ENCODE results near the gene TMEM88.

TMEM88 gene

GRCh38 chr17:7840875-7841274, 14.0 kb upstream of the TMEM88 start:
- H3K23ac ChIP-seq (ENCODE audit: low read length), result no peak overlapping the region
- no peak overlapping the region for H4K5ac ChIP-seq (ENCODE audit: low read length)
- H3K4ac ChIP-seq (ENCODE audit: low read depth, low read length), result no peak overlapping the region
- H3K18ac ChIP-seq (ENCODE audit: low read length), result no peak overlapping the region
- peak overlapping the region; percentile 96 for H3K56ac ChIP-seq (ENCODE audit: low read length)
- no peak overlapping the region for H3K27ac ChIP-seq (ENCODE audit: low read depth, low read length)
- H3K36me3 ChIP-seq (ENCODE audit: control insufficient read depth, insufficient read depth, low read length), result no peaks in the 10 kb centered on the region
- H2AK5ac ChIP-seq (ENCODE audit: low read length), result no peak overlapping the region
- no peaks in the 10 kb centered on the region for H3K79me1 ChIP-seq (ENCODE audit: low read length)
- no peak overlapping the region for H3K4me3 ChIP-seq (ENCODE audit: low read length)
- H3K4me2 ChIP-seq (ENCODE audit: low read length), result no peak overlapping the region
- no peak overlapping the region for H4K8ac ChIP-seq (ENCODE audit: low read depth, low read length)
- H3K79me2 ChIP-seq (ENCODE audit: control insufficient read depth, insufficient read depth, low read length), result no peaks in the 10 kb centered on the region
- WGBS (ENCODE audit: extremely low coverage, insufficient coverage, low lambda C conversion rate), result no CpG with 5 or more reads among the region's 1 CpG
- DNase-seq, result no peak
- no peak overlapping the region for H2BK120ac ChIP-seq (ENCODE audit: low read depth, low read length)
- peaks cover 8% of the 10 kb centered on the region for H3K4me1 ChIP-seq (ENCODE audit: control insufficient read depth, low read depth, low read length)
- no peaks in the 10 kb centered on the region for H3K27me3 ChIP-seq (ENCODE audit: insufficient read depth, low read length, poor library complexity)
- H2BK5ac ChIP-seq (ENCODE audit: low read length), result no peak overlapping the region
- H3K9ac ChIP-seq (ENCODE audit: low read length), result peak overlapping the region; percentile 97
- no peak overlapping the region for H2BK15ac ChIP-seq (replicated peaks; ENCODE audit: low read depth)

DNA sequence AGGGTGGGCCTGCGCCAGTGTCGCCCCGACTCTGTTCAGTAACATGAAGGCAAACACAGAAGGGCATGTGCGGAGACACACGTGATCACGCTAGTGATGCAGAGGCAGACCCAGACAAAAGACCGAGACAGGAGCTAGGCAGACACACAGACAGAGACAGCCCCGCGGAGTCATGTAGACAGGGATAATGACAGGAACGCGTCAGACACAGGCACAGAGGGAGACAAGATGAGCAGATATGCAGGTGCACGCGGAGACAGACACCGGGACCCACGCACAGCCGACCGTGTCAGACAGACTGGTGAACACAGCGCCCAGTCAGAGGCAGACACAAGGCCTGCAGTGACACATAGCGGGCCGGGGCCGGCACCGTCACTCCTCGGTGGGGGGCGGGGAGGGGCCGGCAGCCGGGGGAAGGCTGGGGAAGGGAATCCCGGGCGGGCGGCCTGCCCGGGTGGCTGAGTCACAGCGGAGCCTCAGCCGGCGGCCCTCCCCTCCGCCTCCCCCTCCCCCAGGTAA, 13.4 kb upstream of the TMEM88 start:
- Histone ChIP-seq H3K27ac (ENCODE audit: low read depth, low read length) (peak overlapping the region; percentile 95), H3K18ac (ENCODE audit: low read length) (peak overlapping the region; percentile 88), H3K4ac (ENCODE audit: low read depth, low read length) (no peak overlapping the region), H3K27me3 (ENCODE audit: insufficient read depth, low read length, poor library complexity) (no peaks in the 10 kb centered on the region), H3K23ac (ENCODE audit: low read length) (no peak overlapping the region), H3K4me2 (ENCODE audit: low read length) (peak overlapping the region; percentile 87), H3K9ac (ENCODE audit: low read length) (peak overlapping the region; percentile 97), H4K5ac (ENCODE audit: low read length) (no peak overlapping the region), H3K4me3 (ENCODE audit: low read length) (peak overlapping the region; percentile 91), H2AK5ac (ENCODE audit: low read length) (no peak overlapping the region), H3K36me3 (ENCODE audit: control insufficient read depth, insufficient read depth, low read length) (no peaks in the 10 kb centered on the region), H3K79me2 (ENCODE audit: control insufficient read depth, insufficient read depth, low read length) (no peaks in the 10 kb centered on the region), H2BK15ac (replicated peaks; ENCODE audit: low read depth) (no peak overlapping the region), H3K79me1 (ENCODE audit: low read length) (no peaks in the 10 kb centered on the region), H2BK5ac (ENCODE audit: low read length) (peak overlapping the region; percentile 67), H4K8ac (ENCODE audit: low read depth, low read length) (no peak overlapping the region), H3K4me1 (ENCODE audit: control insufficient read depth, low read depth, low read length) (peaks cover 8% of the 10 kb centered on the region), H2BK120ac (ENCODE audit: low read depth, low read length) (no peak overlapping the region), H3K56ac (ENCODE audit: low read length) (peak overlapping the region; percentile 96)
- WGBS (ENCODE audit: extremely low coverage, insufficient coverage, low lambda C conversion rate), result no CpG with 5 or more reads among the region's 34 CpGs
- peak; percentile 83 for DNase-seq

GRCh38 chr17:7841915-7842379, 12.9 kb upstream of the TMEM88 start:
- H3K4me1 ChIP-seq (ENCODE audit: control insufficient read depth, low read depth, low read length), result peaks cover 8% of the 10 kb centered on the region
- peak overlapping the region; percentile 97 for H3K9ac ChIP-seq (ENCODE audit: low read length)
- no peak overlapping the region for H4K8ac ChIP-seq (ENCODE audit: low read depth, low read length)
- no peak overlapping the region for H2AK5ac ChIP-seq (ENCODE audit: low read length)
- peak overlapping the region; percentile 95 for H3K27ac ChIP-seq (ENCODE audit: low read depth, low read length)
- H4K5ac ChIP-seq (ENCODE audit: low read length), result no peak overlapping the region
- H3K4me3 ChIP-seq (ENCODE audit: low read length), result peak overlapping the region; percentile 91
- H3K18ac ChIP-seq (ENCODE audit: low read length), result peak overlapping the region; percentile 88
- peak; percentile 94 for DNase-seq
- peak overlapping the region; percentile 25 for H3K4ac ChIP-seq (ENCODE audit: low read depth, low read length)
- no peak overlapping the region for H3K23ac ChIP-seq (ENCODE audit: low read length)
- H3K79me1 ChIP-seq (ENCODE audit: low read length), result no peaks in the 10 kb centered on the region
- peak overlapping the region; percentile 75 for H2BK120ac ChIP-seq (ENCODE audit: low read depth, low read length)
- no CpG with 5 or more reads among the region's 46 CpGs for WGBS (ENCODE audit: extremely low coverage, insufficient coverage, low lambda C conversion rate)
- peak overlapping the region; percentile 96 for H3K56ac ChIP-seq (ENCODE audit: low read length)
- H3K27me3 ChIP-seq (ENCODE audit: insufficient read depth, low read length, poor library complexity), result no peaks in the 10 kb centered on the region
- no peaks in the 10 kb centered on the region for H3K79me2 ChIP-seq (ENCODE audit: control insufficient read depth, insufficient read depth, low read length)
- no peaks in the 10 kb centered on the region for H3K36me3 ChIP-seq (ENCODE audit: control insufficient read depth, insufficient read depth, low read length)
- H3K4me2 ChIP-seq (ENCODE audit: low read length), result peak overlapping the region; percentile 100
- peak overlapping the region; percentile 67 for H2BK5ac ChIP-seq (ENCODE audit: low read length)
- no peak overlapping the region for H2BK15ac ChIP-seq (replicated peaks; ENCODE audit: low read depth)

DNA sequence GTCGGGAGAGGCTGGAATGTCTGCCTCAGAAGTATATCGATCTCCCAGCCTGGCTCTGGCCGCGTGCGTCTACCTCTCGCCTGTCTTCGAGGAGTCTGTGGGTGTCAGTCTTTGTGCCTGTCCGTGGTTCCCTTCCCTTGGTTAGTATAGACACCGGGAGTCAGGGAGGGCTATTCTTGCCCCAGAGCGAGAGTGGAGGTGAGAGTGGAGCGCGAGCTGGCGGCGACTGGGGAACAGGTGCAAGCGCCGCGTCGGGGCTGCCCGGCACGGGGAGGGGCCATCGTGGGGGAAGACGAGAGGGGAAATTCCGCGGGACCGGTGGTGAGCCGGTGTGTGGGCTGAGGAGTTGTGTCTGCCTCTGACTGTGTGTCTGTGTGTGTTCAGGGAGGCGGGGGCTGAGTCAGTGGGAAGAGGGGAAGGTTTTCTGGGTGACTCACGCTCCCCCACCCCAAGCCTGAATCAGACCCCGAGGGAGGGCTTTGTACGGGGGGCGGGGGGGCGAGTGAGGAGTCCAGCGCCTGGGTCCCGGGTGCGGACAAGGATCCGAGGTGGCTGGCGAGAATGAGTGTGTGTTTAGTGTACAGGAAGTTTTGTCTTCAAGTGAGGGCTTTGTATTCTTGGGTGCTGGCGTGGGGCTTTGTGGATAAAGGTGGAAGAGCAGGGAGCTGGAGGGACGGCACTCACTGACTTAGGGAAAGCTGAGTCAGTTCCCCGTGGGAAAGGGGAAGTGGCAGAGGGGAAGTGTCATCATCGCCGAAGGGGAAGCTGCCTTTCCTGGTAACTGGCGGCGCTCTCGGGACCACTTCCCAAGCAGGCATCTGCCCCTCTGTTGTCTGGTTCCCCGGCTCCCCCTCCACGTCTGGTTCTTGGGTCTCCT, 12.2 kb upstream of the TMEM88 start:
- H3K27ac ChIP-seq (ENCODE audit: low read depth, low read length), result peak overlapping the region; percentile 88
- no peak overlapping the region for H4K5ac ChIP-seq (ENCODE audit: low read length)
- H3K4me3 ChIP-seq (ENCODE audit: low read length), result peak overlapping the region; percentile 69
- H3K4ac ChIP-seq (ENCODE audit: low read depth, low read length), result peak overlapping the region; percentile 10
- DNase-seq, result peak; percentile 85
- H3K9ac ChIP-seq (ENCODE audit: low read length), result peak overlapping the region; percentile 91
- peak overlapping the region; percentile 90 for H3K23ac ChIP-seq (ENCODE audit: low read length)
- H2BK120ac ChIP-seq (ENCODE audit: low read depth, low read length), result no peak overlapping the region
- H3K27me3 ChIP-seq (ENCODE audit: insufficient read depth, low read length, poor library complexity), result no peaks in the 10 kb centered on the region
- peak overlapping the region; percentile 50 for H2BK5ac ChIP-seq (ENCODE audit: low read length)
- no peak overlapping the region for H2AK5ac ChIP-seq (ENCODE audit: low read length)
- H3K4me1 ChIP-seq (ENCODE audit: control insufficient read depth, low read depth, low read length), result peaks cover 6% of the 10 kb centered on the region
- H3K79me1 ChIP-seq (ENCODE audit: low read length), result no peaks in the 10 kb centered on the region
- peak overlapping the region; percentile 63 for H3K18ac ChIP-seq (ENCODE audit: low read length)
- WGBS (ENCODE audit: extremely low coverage, insufficient coverage, low lambda C conversion rate), result no CpG with 5 or more reads among the region's 47 CpGs
- no peak overlapping the region for H2BK15ac ChIP-seq (replicated peaks; ENCODE audit: low read depth)
- H3K36me3 ChIP-seq (ENCODE audit: control insufficient read depth, insufficient read depth, low read length), result no peaks in the 10 kb centered on the region
- H3K4me2 ChIP-seq (ENCODE audit: low read length), result peak overlapping the region; percentile 100
- no peaks in the 10 kb centered on the region for H3K79me2 ChIP-seq (ENCODE audit: control insufficient read depth, insufficient read depth, low read length)
- no peak overlapping the region for H4K8ac ChIP-seq (ENCODE audit: low read depth, low read length)
- H3K56ac ChIP-seq (ENCODE audit: low read length), result peak overlapping the region; percentile 96

DNA sequence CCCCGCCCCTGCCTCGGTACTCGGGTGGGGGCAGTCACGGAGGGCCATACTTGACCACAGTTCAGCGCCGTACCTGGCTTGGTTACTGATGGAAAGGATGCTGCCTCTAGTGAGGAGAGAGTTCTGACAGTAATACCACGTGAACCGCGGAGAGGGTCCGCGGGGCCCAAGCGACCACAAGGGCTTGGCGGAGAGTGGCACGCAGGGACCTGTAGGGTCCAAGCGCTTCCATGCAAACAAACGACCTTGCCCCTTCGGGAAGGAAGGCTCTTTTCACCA, 11.7 kb upstream of the TMEM88 start:
- peak overlapping the region; percentile 50 for H2BK5ac ChIP-seq (ENCODE audit: low read length)
- peak overlapping the region; percentile 96 for H3K56ac ChIP-seq (ENCODE audit: low read length)
- H3K9ac ChIP-seq (ENCODE audit: low read length), result peak overlapping the region; percentile 91
- H3K4ac ChIP-seq (ENCODE audit: low read depth, low read length), result peak overlapping the region; percentile 4
- no peak overlapping the region for H4K8ac ChIP-seq (ENCODE audit: low read depth, low read length)
- H3K4me2 ChIP-seq (ENCODE audit: low read length), result peak overlapping the region; percentile 100
- no peaks in the 10 kb centered on the region for H3K79me2 ChIP-seq (ENCODE audit: control insufficient read depth, insufficient read depth, low read length)
- peak overlapping the region; percentile 69 for H3K4me3 ChIP-seq (ENCODE audit: low read length)
- no peak overlapping the region for H2AK5ac ChIP-seq (ENCODE audit: low read length)
- H2BK120ac ChIP-seq (ENCODE audit: low read depth, low read length), result no peak overlapping the region
- H3K4me1 ChIP-seq (ENCODE audit: control insufficient read depth, low read depth, low read length), result peaks cover 4% of the 10 kb centered on the region
- H3K36me3 ChIP-seq (ENCODE audit: control insufficient read depth, insufficient read depth, low read length), result no peaks in the 10 kb centered on the region
- no peaks in the 10 kb centered on the region for H3K79me1 ChIP-seq (ENCODE audit: low read length)
- peak overlapping the region; percentile 15 for H3K18ac ChIP-seq (ENCODE audit: low read length)
- H3K27ac ChIP-seq (ENCODE audit: low read depth, low read length), result peak overlapping the region; percentile 88
- H3K27me3 ChIP-seq (ENCODE audit: insufficient read depth, low read length, poor library complexity), result no peaks in the 10 kb centered on the region
- H2BK15ac ChIP-seq (replicated peaks; ENCODE audit: low read depth), result no peak overlapping the region
- peak overlapping the region; percentile 59 for H3K23ac ChIP-seq (ENCODE audit: low read length)
- WGBS (ENCODE audit: extremely low coverage, insufficient coverage, low lambda C conversion rate), result no CpG with 5 or more reads among the region's 17 CpGs
- H4K5ac ChIP-seq (ENCODE audit: low read length), result no peak overlapping the region
- DNase-seq, result peak; percentile 76

Measured in mesendoderm (in vitro differentiated cells).